Natural killer cell (primary cell): ENCODE measurements around the gene KIF9. TPM values are rescaled to one million over a fixed set of nuclear protein-coding genes. Genes with fewer than 3 reads are reported as not detected.

Source experiments
- ATAC-seq, 3 donors: fragments of 150-1000 bp in 2 of 3; fragments of 200-7000 bp in 1 of 3; cut with Tn5 transposase; 1 replicate in 1 of 3; 2 replicates in 2 of 3; pipeline ENCODE4 v1.10.0; 2021; ENCODE audit warnings: mild to moderate bottlenecking in 2 of 3, moderate library complexity in 2 of 3
- DNase-seq, 2 donors: peaks; one replicate each; pipeline versions ENCODE4 v3.0.0 to v3.0.0-alpha.2; 2013 to 2021; ENCODE audit warnings: mixed read lengths in 1 of 2
- H3K27ac ChIP-seq: one replicate; pipeline ENCODE4 v1.5.1; 2013; ENCODE audit warnings: mild to moderate bottlenecking, low read length
- H3K27me3 ChIP-seq: one replicate; pipeline ENCODE4 v1.6.1; 2013; ENCODE audit warnings: low read length; ENCODE audit not compliant: control insufficient read depth, insufficient read depth
- H3K36me3 ChIP-seq: one replicate; pipeline ENCODE4 v1.6.1; 2013; ENCODE audit warnings: low read length; ENCODE audit not compliant: control insufficient read depth, insufficient read depth
- H3K4me1 ChIP-seq: one replicate; pipeline ENCODE4 v1.6.1; 2013; ENCODE audit warnings: low read length; ENCODE audit not compliant: control insufficient read depth, insufficient read depth
- H3K4me3 ChIP-seq: one replicate; pipeline ENCODE4 v1.5.1; 2013; ENCODE audit warnings: low read length
- H3K9me3 ChIP-seq: one replicate; pipeline ENCODE4 v1.6.1; 2013; ENCODE audit warnings: low read length; ENCODE audit not compliant: control insufficient read depth, insufficient read depth
- H3K27ac Mint-ChIP-seq, 2 donors: one replicate each; pipeline ENCODE4 v1.8.0; 2022; ENCODE audit warnings: mild to moderate bottlenecking in 2 of 2, mixed read lengths in 2 of 2, moderate library complexity in 1 of 2
- H3K27me3 Mint-ChIP-seq, 2 donors: one replicate each; pipeline ENCODE4 v1.8.0; 2022; ENCODE audit warnings: low read depth in 2 of 2, mixed read lengths in 2 of 2
- H3K36me3 Mint-ChIP-seq: one replicate; pipeline ENCODE4 v1.8.0; 2022; ENCODE audit warnings: mixed read lengths
- H3K4me1 Mint-ChIP-seq, 2 donors: one replicate each; pipeline ENCODE4 v1.8.0; 2022; ENCODE audit warnings: mixed read lengths in 2 of 2
- H3K4me3 Mint-ChIP-seq: one replicate; pipeline ENCODE4 v1.8.0; 2022; ENCODE audit warnings: mild to moderate bottlenecking, moderate library complexity, mixed read lengths
- H3K9me3 Mint-ChIP-seq, 2 donors: one replicate each; pipeline ENCODE4 v1.8.0; 2022; ENCODE audit warnings: mixed read lengths in 2 of 2
- WGBS: methylation state at CpG from one replicate; pipeline ENCODE4 v1.1.7; 2013; ENCODE audit warnings: missing lambda C conversion rate; ENCODE audit not compliant: insufficient coverage; 5-methylcytosine and 5-hydroxymethylcytosine counted together
- intact Hi-C: fragments of 100-400 bp; cut with micrococcal nuclease; formaldehyde crosslinking; loops from one replicate; pipeline ENCODE4 v1.14.2; 2022
- total RNA-seq, 4 donors: library from RNA; stranded (reverse); fragments of 120-200 nt in 1 of 4; gene quantifications; one replicate each; pipeline versions ENCODE4 v1.2.3 to v1.2.4, GENCODE V29; 2013 to 2022
- TF ChIP-seq, protein P1 (sequence below): fragments of 200-600 bp; IDR thresholded peaks from one replicate; pipeline ENCODE4 v1.8.0; 2022; ENCODE audit warnings: antibody characterized with exemption

Gene KIF9
- total RNA-seq, 3 donors from 2014 or later (not counting 1 experiment from before 2014, with no cell fraction given) = 11.4 to 21.9 (median 21.4) TPM

DNA sequence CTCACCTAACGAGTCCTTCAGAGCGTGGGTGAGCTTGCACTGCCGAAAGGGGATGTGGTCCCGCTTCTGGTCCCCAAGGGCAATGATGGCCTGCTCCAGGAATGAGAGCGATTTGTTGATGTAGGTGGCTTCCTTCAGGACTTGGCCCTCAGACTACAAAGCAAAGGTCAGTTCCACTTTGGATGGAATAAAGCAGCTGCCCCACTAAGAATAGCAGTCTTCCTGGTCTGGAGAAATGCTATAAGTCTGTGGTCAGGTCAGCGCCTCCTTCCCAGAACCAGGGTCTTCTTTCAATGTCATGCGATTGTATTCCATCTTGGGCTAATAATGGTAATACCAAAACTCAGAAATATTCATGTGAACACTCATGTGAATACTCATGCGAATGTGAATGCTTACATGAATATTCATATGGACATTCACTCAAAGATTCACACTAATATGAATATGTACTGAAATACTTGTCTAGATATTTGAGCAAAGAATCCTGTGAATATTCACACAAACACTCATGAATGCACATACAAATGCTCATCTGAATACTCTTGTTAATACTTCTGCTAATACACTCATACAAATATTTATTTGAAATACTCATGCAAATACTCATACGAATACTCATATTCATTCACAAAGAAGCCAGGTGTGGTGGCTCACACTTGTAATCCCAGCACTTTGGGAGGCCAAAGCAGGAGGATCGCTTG is 16.7 kb downstream of the KIF9 start:
- WGBS = 92% methylated on average over 9 of the region's 10 CpGs
- Histone ChIP-seq H3K4me3 (no peak overlapping the region), H3K27ac (no peak overlapping the region), H3K27me3 (no peaks in the 10 kb centered on the region), H3K36me3 (no peaks in the 10 kb centered on the region), H3K4me1 (no peaks in the 10 kb centered on the region), H3K9me3 (no peaks in the 10 kb centered on the region)
- Mint-ChIP-seq H3K4me1 (no peaks in the 10 kb centered on the region), H3K4me3 (no peak overlapping the region), H3K27me3 (no peaks in the 10 kb centered on the region), H3K36me3 (no peaks in the 10 kb centered on the region), H3K27ac (no peak overlapping the region), H3K9me3 (no peaks in the 10 kb centered on the region)
- no peak for ATAC-seq
- TF ChIP-seq, protein P1, sequence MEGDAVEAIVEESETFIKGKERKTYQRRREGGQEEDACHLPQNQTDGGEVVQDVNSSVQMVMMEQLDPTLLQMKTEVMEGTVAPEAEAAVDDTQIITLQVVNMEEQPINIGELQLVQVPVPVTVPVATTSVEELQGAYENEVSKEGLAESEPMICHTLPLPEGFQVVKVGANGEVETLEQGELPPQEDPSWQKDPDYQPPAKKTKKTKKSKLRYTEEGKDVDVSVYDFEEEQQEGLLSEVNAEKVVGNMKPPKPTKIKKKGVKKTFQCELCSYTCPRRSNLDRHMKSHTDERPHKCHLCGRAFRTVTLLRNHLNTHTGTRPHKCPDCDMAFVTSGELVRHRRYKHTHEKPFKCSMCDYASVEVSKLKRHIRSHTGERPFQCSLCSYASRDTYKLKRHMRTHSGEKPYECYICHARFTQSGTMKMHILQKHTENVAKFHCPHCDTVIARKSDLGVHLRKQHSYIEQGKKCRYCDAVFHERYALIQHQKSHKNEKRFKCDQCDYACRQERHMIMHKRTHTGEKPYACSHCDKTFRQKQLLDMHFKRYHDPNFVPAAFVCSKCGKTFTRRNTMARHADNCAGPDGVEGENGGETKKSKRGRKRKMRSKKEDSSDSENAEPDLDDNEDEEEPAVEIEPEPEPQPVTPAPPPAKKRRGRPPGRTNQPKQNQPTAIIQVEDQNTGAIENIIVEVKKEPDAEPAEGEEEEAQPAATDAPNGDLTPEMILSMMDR = no peak
- intact Hi-C loops = no loop called here
- no peak for DNase-seq

DNA sequence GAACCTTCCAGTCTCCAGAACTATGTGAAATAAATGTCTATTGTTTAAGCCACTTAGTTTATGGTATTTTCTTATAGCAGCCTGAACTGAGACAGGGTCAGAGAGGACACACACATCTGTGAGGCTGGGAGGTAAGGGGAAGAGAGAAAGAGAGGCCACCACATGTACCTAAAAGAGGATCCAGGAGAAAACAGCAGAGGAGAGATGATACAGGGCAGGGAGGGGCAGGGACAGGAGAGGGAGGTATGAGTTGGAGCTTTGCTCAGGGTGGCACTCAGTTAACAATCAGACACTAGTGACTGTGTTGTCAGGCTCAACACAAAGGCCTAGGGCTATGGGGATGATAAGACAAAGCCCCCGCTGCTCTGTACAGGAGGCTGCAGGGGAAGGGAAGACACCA is 17.6 kb downstream of the KIF9 start:
- no peaks in the 10 kb centered on the region for H3K9me3 Mint-ChIP-seq
- TF ChIP-seq, protein P1 = no peak
- H3K36me3 Mint-ChIP-seq = no peaks in the 10 kb centered on the region
- Histone ChIP-seq H3K27me3 (no peaks in the 10 kb centered on the region), H3K4me3 (no peak overlapping the region), H3K36me3 (no peaks in the 10 kb centered on the region), H3K9me3 (no peaks in the 10 kb centered on the region), H3K27ac (no peak overlapping the region), H3K4me1 (no peaks in the 10 kb centered on the region)
- H3K4me3 Mint-ChIP-seq = no peak overlapping the region
- no peaks in the 10 kb centered on the region for H3K27me3 Mint-ChIP-seq
- no peak overlapping the region for H3K27ac Mint-ChIP-seq
- intact Hi-C loops = no loop called here
- ATAC-seq = no peak
- no peaks in the 10 kb centered on the region for H3K4me1 Mint-ChIP-seq
- DNase-seq = no peak
- WGBS = 96% methylated on average over 1 of the region's 1 CpG

DNA sequence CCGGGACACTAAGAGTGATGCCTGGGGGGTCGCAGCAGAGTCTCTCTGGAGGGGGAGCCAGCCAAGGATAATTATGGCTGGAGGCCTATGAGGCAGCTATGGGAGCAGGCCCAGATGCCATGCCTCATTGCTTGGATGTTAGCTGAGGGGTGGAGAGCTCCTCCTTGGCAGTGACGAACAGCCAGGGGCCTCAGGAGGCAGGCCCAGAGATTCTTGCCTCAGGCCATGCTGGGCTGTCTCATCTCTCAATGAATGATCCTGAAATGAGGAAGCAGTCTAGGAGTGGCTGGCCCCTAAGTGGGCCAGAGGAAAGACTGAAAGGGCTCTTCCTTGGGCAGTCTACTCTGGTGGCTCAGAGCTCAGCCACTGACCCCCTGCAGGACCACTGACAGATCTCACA is 21.3 kb downstream of the KIF9 start:
- TF ChIP-seq, protein P1 = no peak
- Mint-ChIP-seq H3K27ac (no peak overlapping the region), H3K4me3 (no peak overlapping the region), H3K9me3 (no peaks in the 10 kb centered on the region), H3K27me3 (no peaks in the 10 kb centered on the region), H3K4me1 (no peaks in the 10 kb centered on the region), H3K36me3 (no peaks in the 10 kb centered on the region)
- DNase-seq (no peak), ATAC-seq (no peak)
- Histone ChIP-seq H3K4me1 (no peaks in the 10 kb centered on the region), H3K27ac (no peak overlapping the region), H3K36me3 (no peaks in the 10 kb centered on the region), H3K4me3 (no peak overlapping the region), H3K9me3 (no peaks in the 10 kb centered on the region), H3K27me3 (no peaks in the 10 kb centered on the region)
- 91% methylated on average over 3 of the region's 3 CpGs for whole genome bisulfite sequencing
- intact Hi-C loops = no loop called here

DNA sequence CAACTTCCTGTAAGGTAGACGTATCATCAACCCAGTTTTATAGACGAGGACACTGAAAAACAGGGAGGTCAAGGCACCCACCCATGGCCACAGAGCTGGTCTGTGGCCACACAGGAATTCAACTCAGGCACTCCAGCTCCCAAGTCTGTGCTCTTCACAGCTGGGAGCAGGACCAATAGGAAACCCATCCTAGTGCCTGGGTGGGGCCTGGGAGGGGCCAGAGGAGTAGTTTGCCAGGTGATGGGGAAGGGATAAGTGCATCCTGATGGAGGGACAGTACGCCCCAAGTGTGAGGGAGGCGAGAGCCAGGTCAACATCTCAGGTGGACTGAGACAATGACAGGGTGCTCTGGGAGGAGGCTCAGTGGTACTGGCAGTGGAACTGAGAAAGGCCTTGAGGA is 22.0 kb downstream of the KIF9 start:
- Histone ChIP-seq H3K36me3 (no peaks in the 10 kb centered on the region), H3K4me1 (no peaks in the 10 kb centered on the region), H3K27ac (no peak overlapping the region), H3K9me3 (no peaks in the 10 kb centered on the region), H3K27me3 (no peaks in the 10 kb centered on the region), H3K4me3 (no peak overlapping the region)
- TF ChIP-seq, protein P1 = no peak
- Mint-ChIP-seq H3K27ac (no peak overlapping the region), H3K9me3 (no peaks in the 10 kb centered on the region), H3K27me3 (no peaks in the 10 kb centered on the region), H3K36me3 (no peaks in the 10 kb centered on the region), H3K4me1 (no peaks in the 10 kb centered on the region), H3K4me3 (no peak overlapping the region)
- intact Hi-C loops = no loop called here
- whole genome bisulfite sequencing = 66% methylated on average over 4 of the region's 4 CpGs
- no peak for DNase-seq
- ATAC-seq = no peak
